PC-3 (cell line): Measurements from ENCODE around the gene SEC23B. TPM values are rescaled to one million over a fixed set of nuclear protein-coding genes. Genes with fewer than 3 reads are reported as not detected.
A peak's percentile ranks its signal among the peaks of the same experiment; 100 is the strongest.
"Not testable (repeated sequence)": the region's sequence is repeated elsewhere in the genome, so short reads cannot be mapped to it uniquely, and the experiment has no call there.

Experiments used
- ATAC-seq: fragments of 200-7000 bp; cut with Tn5 transposase; 2 replicates; pipeline ENCODE4 v1.9.1; 2020; ENCODE audit warnings: mild to moderate bottlenecking, moderate library complexity
- BruUV-seq: library from RNA; stranded (reverse); fragments of 400-500 nt; replicated peaks from 2 replicates; lab custom pipeline; 2021; lab: Mats Ljungman, UMichigan
- CTCF ChIA-PET: fragments of 300-600 bp; sonication (Branson Sonifier 250); formaldehyde crosslinking; loops from one replicate; lab custom pipeline; 2022; ENCODE audit warnings: antibody characterized with exemption; lab: Charles Lee
- POLR2A ChIA-PET: fragments of 300-600 bp; sonication (Branson Sonifier 250); formaldehyde crosslinking; loops from one replicate; lab custom pipeline; 2022; ENCODE audit warnings: antibody characterized with exemption; ENCODE audit not compliant: unreplicated experiment; lab: Charles Lee
- DNase-seq: peaks from one replicate; pipeline ENCODE4 v3.0.0-alpha.2; 2015
- H2AFZ ChIP-seq: fragments of 300-600 bp; sonication (generic); 2 replicates; pipeline ENCODE4 v1.6.0; 2016; ENCODE audit warnings: antibody characterized with exemption, low read length
- H3F3A ChIP-seq: fragments of 300-600 bp; sonication (generic); one replicate; pipeline ENCODE4 v1.6.0; 2017; ENCODE audit warnings: antibody characterized with exemption, low read length, control low read depth, mild to moderate bottlenecking; ENCODE audit not compliant: unreplicated experiment
- H3K27ac ChIP-seq: fragments of 300-600 bp; sonication (generic); 2 replicates; pipeline ENCODE4 v1.5.1; 2016; ENCODE audit warnings: mild to moderate bottlenecking, low read length
- H3K27me3 ChIP-seq: fragments of 300-600 bp; sonication (generic); 2 replicates; pipeline ENCODE4 v1.6.1; 2016; ENCODE audit warnings: low read length, mixed read lengths
- H3K36me3 ChIP-seq: fragments of 300-600 bp; sonication (generic); 2 replicates; pipeline ENCODE4 v1.6.1; 2016; ENCODE audit warnings: low read depth, mixed run types, low read length, mixed read lengths
- H3K4me1 ChIP-seq: fragments of 300-600 bp; sonication (generic); 2 replicates; pipeline ENCODE4 v1.5.1; 2016; ENCODE audit warnings: low read length; ENCODE audit not compliant: insufficient read depth
- H3K4me2 ChIP-seq: fragments of 300-600 bp; sonication (generic); 2 replicates; pipeline ENCODE4 v1.6.0; 2016; ENCODE audit warnings: low read length
- H3K4me3 ChIP-seq: fragments of 300-600 bp; sonication (generic); 2 replicates; pipeline ENCODE4 v1.5.1; 2016; ENCODE audit warnings: mild to moderate bottlenecking, low read length, mixed read lengths
- H3K79me2 ChIP-seq: fragments of 300-600 bp; sonication (generic); 2 replicates; pipeline ENCODE4 v1.6.1; 2017; ENCODE audit warnings: low read length, mixed read lengths
- H3K9ac ChIP-seq: fragments of 300-600 bp; sonication (generic); 2 replicates; pipeline ENCODE4 v1.6.0; 2016; ENCODE audit warnings: mild to moderate bottlenecking, low read length
- H3K9me2 ChIP-seq: fragments of 300-600 bp; sonication (generic); replicated peaks from 2 replicates; pipeline ENCODE4 v1.6.1; 2016; ENCODE audit warnings: mixed run types, low read length, mixed read lengths
- H3K9me3 ChIP-seq: fragments of 300-600 bp; sonication (generic); 2 replicates; pipeline ENCODE4 v1.6.1; 2016; ENCODE audit warnings: low read length, mixed read lengths
- H4K20me1 ChIP-seq: fragments of 300-600 bp; sonication (generic); 2 replicates; pipeline ENCODE4 v1.6.1; 2016; ENCODE audit warnings: low read length, mixed read lengths
- EZH2 ChIP-seq: fragments of 300-600 bp; sonication (generic); IDR thresholded peaks from one replicate; pipeline ENCODE4 v1.6.1; 2017; ENCODE audit warnings: antibody characterized with exemption, mild to moderate bottlenecking, low read length; ENCODE audit not compliant: unreplicated experiment
- EZH2phosphoT487 ChIP-seq: fragments of 300-600 bp; sonication (generic); IDR thresholded peaks from 2 replicates; pipeline ENCODE4 v1.6.1; 2018; ENCODE audit warnings: mild to moderate bottlenecking, antibody characterized with exemption, low read length, borderline replicate concordance
- intact Hi-C: fragments of 100-400 bp; cut with micrococcal nuclease; formaldehyde crosslinking; loops from 2 replicates; pipeline ENCODE4 v1.9.0; 2023
- total RNA-seq: library from RNA; depleted of rRNA; stranded (reverse); fragments of >200 nt; gene quantifications from 2 replicates; pipeline ENCODE4 v1.2.3, GENCODE V29; 2014
- TF ChIP-seq, protein P1 (sequence below): fragments of 300-600 bp; sonication (generic); conservative IDR thresholded peaks from 2 replicates; pipeline ENCODE4 v1.5.1; 2017; ENCODE audit warnings: antibody characterized with exemption, low read depth, mild to moderate bottlenecking, low read length

SEC23B gene
- total RNA-seq, 1 experiment from 2014 or later = 89.5 TPM

DNA sequence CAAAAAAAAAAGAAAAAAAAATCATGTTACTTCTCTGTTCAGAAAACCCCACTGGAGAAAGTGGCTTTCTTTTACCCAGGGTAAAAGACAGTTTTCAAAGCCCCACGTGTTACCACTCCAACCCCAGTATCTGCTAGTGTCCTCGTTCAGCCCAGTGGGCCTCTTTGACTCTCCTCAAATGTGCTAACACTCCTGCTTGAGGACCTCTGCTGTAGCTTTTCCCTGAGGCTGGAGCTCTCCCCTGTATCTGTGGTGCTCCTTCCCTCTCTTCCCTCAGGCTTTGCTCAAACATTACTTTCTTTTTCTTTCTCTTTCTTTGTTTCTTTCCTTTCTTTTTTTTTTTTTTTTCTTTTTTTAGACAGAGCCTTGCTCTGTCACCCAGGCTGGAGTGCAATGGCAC, 15.3 kb downstream of the SEC23B start:
- Histone ChIP-seq H3K9me3 (no peaks in the 10 kb centered on the region), H2AFZ (no peak overlapping the region), H3F3A (no peaks in the 10 kb centered on the region), H3K79me2 (no peaks in the 10 kb centered on the region), H3K4me2 (no peak overlapping the region), H3K36me3 (peaks cover 33% of the 10 kb centered on the region), H3K4me3 (no peak overlapping the region), H4K20me1 (no peaks in the 10 kb centered on the region), H3K4me1 (peaks cover 28% of the 10 kb centered on the region), H3K27me3 (no peaks in the 10 kb centered on the region), H3K27ac (no peak overlapping the region), H3K9me2 (no peaks in the 10 kb centered on the region), H3K9ac (no peak overlapping the region)
- ChIA-PET POLR2A (no interaction called here), CTCF (no interaction called here)
- TF ChIP-seq, protein P1, sequence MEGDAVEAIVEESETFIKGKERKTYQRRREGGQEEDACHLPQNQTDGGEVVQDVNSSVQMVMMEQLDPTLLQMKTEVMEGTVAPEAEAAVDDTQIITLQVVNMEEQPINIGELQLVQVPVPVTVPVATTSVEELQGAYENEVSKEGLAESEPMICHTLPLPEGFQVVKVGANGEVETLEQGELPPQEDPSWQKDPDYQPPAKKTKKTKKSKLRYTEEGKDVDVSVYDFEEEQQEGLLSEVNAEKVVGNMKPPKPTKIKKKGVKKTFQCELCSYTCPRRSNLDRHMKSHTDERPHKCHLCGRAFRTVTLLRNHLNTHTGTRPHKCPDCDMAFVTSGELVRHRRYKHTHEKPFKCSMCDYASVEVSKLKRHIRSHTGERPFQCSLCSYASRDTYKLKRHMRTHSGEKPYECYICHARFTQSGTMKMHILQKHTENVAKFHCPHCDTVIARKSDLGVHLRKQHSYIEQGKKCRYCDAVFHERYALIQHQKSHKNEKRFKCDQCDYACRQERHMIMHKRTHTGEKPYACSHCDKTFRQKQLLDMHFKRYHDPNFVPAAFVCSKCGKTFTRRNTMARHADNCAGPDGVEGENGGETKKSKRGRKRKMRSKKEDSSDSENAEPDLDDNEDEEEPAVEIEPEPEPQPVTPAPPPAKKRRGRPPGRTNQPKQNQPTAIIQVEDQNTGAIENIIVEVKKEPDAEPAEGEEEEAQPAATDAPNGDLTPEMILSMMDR = no peak
- TF ChIP-seq EZH2phosphoT487 = no peak
- TF ChIP-seq EZH2 = no peak
- no TSS peak for BruUV-seq
- no peak for DNase-seq
- no peak for ATAC-seq
- intact Hi-C loops = no loop called here

DNA sequence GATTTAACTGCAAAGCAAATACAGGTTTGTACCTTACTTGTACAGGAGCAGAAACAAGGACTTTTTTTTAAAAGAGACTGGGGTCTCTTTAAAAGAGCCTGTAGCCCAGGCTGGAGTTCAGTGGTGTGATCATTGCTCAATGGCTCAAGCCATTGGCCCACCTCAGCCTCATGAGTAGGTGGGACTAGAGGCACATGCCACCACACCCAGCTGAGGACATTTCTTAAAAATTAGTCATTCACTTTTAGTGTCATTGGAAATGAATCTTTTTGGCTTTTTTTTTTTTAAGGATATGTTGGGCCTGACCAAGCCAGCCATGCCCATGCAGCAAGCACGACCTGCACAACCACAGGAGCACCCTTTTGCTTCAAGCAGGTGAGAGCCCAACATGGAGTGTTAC, 16.9 kb downstream of the SEC23B start:
- Histone ChIP-seq H3F3A (no peaks in the 10 kb centered on the region), H3K79me2 (no peaks in the 10 kb centered on the region), H3K9me2 (no peaks in the 10 kb centered on the region), H3K27me3 (no peaks in the 10 kb centered on the region), H3K9ac (peak overlapping the region; percentile 68), H4K20me1 (no peaks in the 10 kb centered on the region), H3K36me3 (peaks cover 49% of the 10 kb centered on the region), H3K4me3 (peak overlapping the region; percentile 16; the same call in 1 of the 2 replicates), H3K4me2 (peak overlapping the region; percentile 55), H3K4me1 (peaks cover 31% of the 10 kb centered on the region), H3K27ac (peak overlapping the region; percentile 92), H2AFZ (peak overlapping the region; percentile 33; the same call in 1 of the 2 replicates), H3K9me3 (no peaks in the 10 kb centered on the region)
- TF ChIP-seq EZH2 (no peak), EZH2phosphoT487 (no peak)
- TF ChIP-seq, protein P1 = no peak
- CTCF ChIA-PET = no interaction called here
- DNase-seq (peak; percentile 96), ATAC-seq (peak; percentile 98)
- BruUV-seq = no TSS peak
- intact Hi-C loops = no loop called here
- POLR2A ChIA-PET = interaction anchor here (1.1 kb wide), 1 partner anchor 18 kb away, joined by 3 read pairs; no protein-coding TSS in a partner anchor

DNA sequence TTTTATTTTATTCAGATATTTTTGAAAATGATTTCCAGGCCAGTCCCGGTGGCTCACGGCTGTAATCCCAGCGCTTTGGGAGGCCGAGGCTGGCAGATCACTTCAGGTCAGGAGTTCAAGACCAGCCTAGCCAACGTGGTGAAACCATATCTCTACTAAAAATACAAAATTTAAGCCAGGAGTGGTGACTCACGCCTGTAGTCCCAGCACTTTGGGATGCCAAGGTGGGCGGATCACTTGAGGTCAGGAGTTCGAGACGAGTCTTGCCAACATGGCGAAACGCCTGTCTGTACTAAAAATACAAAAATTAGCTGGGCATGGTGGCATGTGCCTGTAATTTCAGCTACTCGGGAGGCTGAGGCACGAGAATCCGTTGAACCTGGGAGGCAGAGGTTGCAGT, 19.0 kb downstream of the SEC23B start:
- Histone ChIP-seq H3K36me3 (peaks cover 62% of the 10 kb centered on the region), H3K4me1 (peaks cover 31% of the 10 kb centered on the region)
- intact Hi-C loops, H3K4me2 ChIP-seq, H3K27me3 ChIP-seq, CTCF ChIA-PET, H4K20me1 ChIP-seq, DNase-seq, H2AFZ ChIP-seq, H3K79me2 ChIP-seq, H3K4me3 ChIP-seq, H3K27ac ChIP-seq, H3K9ac ChIP-seq, ATAC-seq, H3K9me2 ChIP-seq, BruUV-seq, H3F3A ChIP-seq, H3K9me3 ChIP-seq: not testable (repeated sequence)
- POLR2A ChIA-PET = interaction anchor here (0.7 kb wide), 1 partner anchor 101 kb away, joined by 4 read pairs; no protein-coding TSS in a partner anchor
